H9 (cell line): Measurements from ENCODE around the gene SMIM34. TPM values are rescaled to one million over a fixed set of nuclear protein-coding genes. Genes with fewer than 3 reads are reported as not detected.
"Not testable (repeated sequence)": the region's sequence is repeated elsewhere in the genome, so short reads cannot be mapped to it uniquely, and the experiment has no call there.

Source experiments
- DNase-seq: peaks from one replicate; pipeline ENCODE4 v3.0.0-alpha.2; 2017
- H2AFZ ChIP-seq: one replicate; pipeline ENCODE4 v1.6.1; 2013; ENCODE audit warnings: mild to moderate bottlenecking, low read length, control low read depth, moderate library complexity
- H2AK5ac ChIP-seq: 2 replicates; pipeline ENCODE4 v1.6.1; 2013; ENCODE audit warnings: low read length, control low read depth, mixed read lengths; ENCODE audit not compliant: insufficient read length
- H2BK120ac ChIP-seq: one replicate; pipeline ENCODE4 v1.6.1; 2013; ENCODE audit warnings: low read depth, mild to moderate bottlenecking, low read length, control low read depth, inconsistent platforms; ENCODE audit not compliant: poor library complexity, severe bottlenecking
- H2BK12ac ChIP-seq: 2 replicates; pipeline ENCODE4 v1.6.1; 2013; ENCODE audit warnings: low read length, control low read depth, mixed read lengths, low read depth; ENCODE audit not compliant: insufficient read length
- H2BK15ac ChIP-seq: 2 replicates; pipeline ENCODE4 v1.6.1; 2013; ENCODE audit warnings: low read depth, low read length, control low read depth
- H2BK20ac ChIP-seq: one replicate; pipeline ENCODE4 v1.6.1; 2013; ENCODE audit warnings: low read depth, mild to moderate bottlenecking, low read length, control low read depth, inconsistent platforms; ENCODE audit not compliant: poor library complexity, severe bottlenecking
- H2BK5ac ChIP-seq: 2 replicates; pipeline ENCODE4 v1.6.1; 2013; ENCODE audit warnings: low read length, control low read depth, mixed read lengths; ENCODE audit not compliant: insufficient read length
- H3K14ac ChIP-seq: 2 replicates; pipeline ENCODE4 v1.6.1; 2013; ENCODE audit warnings: low read length, control low read depth; ENCODE audit not compliant: insufficient read depth
- H3K18ac ChIP-seq: 2 replicates; pipeline ENCODE4 v1.6.1; 2013; ENCODE audit warnings: low read depth, mild to moderate bottlenecking, mixed read lengths, low read length, control low read depth; ENCODE audit not compliant: insufficient read length
- H3K23ac ChIP-seq: 2 replicates; pipeline ENCODE4 v1.6.1; 2013; ENCODE audit warnings: low read length, control low read depth, mixed read lengths, low read depth; ENCODE audit not compliant: insufficient read length
- H3K23me2 ChIP-seq: 2 replicates; pipeline ENCODE4 v1.6.1; 2013; ENCODE audit warnings: low read depth, mild to moderate bottlenecking, mixed read lengths, low read length, control low read depth; ENCODE audit not compliant: insufficient read length, poor library complexity, severe bottlenecking
- H3K27ac ChIP-seq: 2 replicates; pipeline ENCODE4 v1.5.1; 2013; ENCODE audit warnings: low read length, control low read depth, mixed read lengths, low read depth; ENCODE audit not compliant: insufficient read length
- H3K27me3 ChIP-seq: 2 replicates; pipeline ENCODE4 v1.6.1; 2013; ENCODE audit warnings: low read length, control low read depth, inconsistent platforms; ENCODE audit not compliant: insufficient read depth
- H3K4ac ChIP-seq: 2 replicates; pipeline ENCODE4 v1.6.1; 2013; ENCODE audit warnings: low read depth, mild to moderate bottlenecking, control low read depth, inconsistent platforms, low read length, moderate library complexity
- H3K4me1 ChIP-seq: 2 replicates; pipeline ENCODE4 v1.6.1; 2013; ENCODE audit warnings: low read length, control low read depth, inconsistent platforms; ENCODE audit not compliant: insufficient read depth
- H3K4me2 ChIP-seq: 2 replicates; pipeline ENCODE4 v1.6.1; 2013; ENCODE audit warnings: low read length, control low read depth, mixed read lengths; ENCODE audit not compliant: insufficient read length, insufficient read depth
- H3K56ac ChIP-seq: 2 replicates; pipeline ENCODE4 v1.6.1; 2013; ENCODE audit warnings: low read depth, mild to moderate bottlenecking, mixed read lengths, low read length, control low read depth; ENCODE audit not compliant: insufficient read length
- H3K79me1 ChIP-seq: 2 replicates; pipeline ENCODE4 v1.6.1; 2013; ENCODE audit warnings: low read depth, mild to moderate bottlenecking, moderate library complexity, low read length, control low read depth, inconsistent platforms; ENCODE audit not compliant: insufficient read depth, poor library complexity, severe bottlenecking
- H3K79me2 ChIP-seq: 2 replicates; pipeline ENCODE4 v1.6.1; 2013; ENCODE audit warnings: low read length, control low read depth, inconsistent platforms; ENCODE audit not compliant: insufficient read depth
- H3K9ac ChIP-seq: 2 replicates; pipeline ENCODE4 v1.6.1; 2013; ENCODE audit warnings: low read length, control low read depth, mixed read lengths; ENCODE audit not compliant: insufficient read length; ENCODE audit errors: extremely low read depth
- H3K9me3 ChIP-seq: one replicate; pipeline ENCODE4 v1.6.1; 2013; ENCODE audit warnings: low read depth, low read length, inconsistent platforms; ENCODE audit not compliant: control insufficient read depth
- H3T11ph ChIP-seq: one replicate; pipeline ENCODE4 v1.6.1; 2013; ENCODE audit warnings: mild to moderate bottlenecking, low read length, control low read depth, inconsistent platforms
- H4K20me1 ChIP-seq: one replicate; pipeline ENCODE4 v1.6.1; 2013; ENCODE audit not compliant: control insufficient read depth, insufficient read length, insufficient read depth
- H4K5ac ChIP-seq: 2 replicates; pipeline ENCODE4 v1.6.1; 2013; ENCODE audit warnings: low read depth, mild to moderate bottlenecking, mixed read lengths, low read length, control low read depth; ENCODE audit not compliant: insufficient read length
- H4K8ac ChIP-seq: replicated peaks from 2 replicates; pipeline ENCODE4 v1.6.1; 2013; ENCODE audit warnings: low read length, control low read depth, mixed read lengths, low read depth; ENCODE audit not compliant: insufficient read length
- H4K91ac ChIP-seq: 2 replicates; pipeline ENCODE4 v1.6.1; 2013; ENCODE audit warnings: low read depth, mild to moderate bottlenecking, moderate library complexity, mixed read lengths, low read length, control low read depth; ENCODE audit not compliant: insufficient read length
- H3K27ac Mint-ChIP-seq, 3 experiments: 2 replicates in 2 of 3; 3 replicates in 1 of 3; pipeline ENCODE4 v1.8.0; 2020 to 2021; ENCODE audit warnings: mixed read lengths in 3 of 3, mild to moderate bottlenecking in 1 of 3, moderate library complexity in 1 of 3
- H3K27me3 Mint-ChIP-seq: 2 replicates; pipeline ENCODE4 v1.8.0; 2021; ENCODE audit warnings: low read depth, mild to moderate bottlenecking, moderate library complexity, mixed read lengths
- H3K36me3 Mint-ChIP-seq, 3 experiments: 2 replicates in 2 of 3; 3 replicates in 1 of 3; pipeline ENCODE4 v1.8.0; 2020 to 2021; ENCODE audit warnings: low read depth in 3 of 3, mixed read lengths in 3 of 3; ENCODE audit not compliant: insufficient read depth in 1 of 3
- H3K4me1 Mint-ChIP-seq, 2 experiments: 2 replicates each; pipeline ENCODE4 v1.8.0; 2020; ENCODE audit warnings: mixed read lengths in 2 of 2
- H3K4me3 Mint-ChIP-seq, 2 experiments: 2 replicates in 1 of 2; 3 replicates in 1 of 2; pipeline ENCODE4 v1.8.0; 2020 to 2021; ENCODE audit warnings: mild to moderate bottlenecking in 2 of 2, mixed read lengths in 2 of 2, moderate library complexity in 1 of 2
- H3K9me3 Mint-ChIP-seq, 2 experiments: 2 replicates in 1 of 2; 3 replicates in 1 of 2; pipeline ENCODE4 v1.8.0; 2020; ENCODE audit warnings: mild to moderate bottlenecking in 2 of 2, mixed read lengths in 2 of 2, moderate library complexity in 1 of 2
- WGBS: extraction: QIAGEN DNeasy Blood & Tissue Kit; methylation state at CpG from one replicate; pipeline ENCODE4 v1.1.7; 2013; ENCODE audit warnings: missing lambda C conversion rate, low lambda C conversion rate, mixed read lengths; ENCODE audit not compliant: insufficient read length; ENCODE audit errors: extremely low coverage; 5-methylcytosine and 5-hydroxymethylcytosine counted together
- total RNA-seq: library from RNA; stranded (reverse); gene quantifications from 2 replicates; pipeline ENCODE4 v1.2.1, GENCODE V29; 2021

The SMIM34 gene
- total RNA-seq, 1 experiment from 2014 or later: not detected

GRCh38 chr21:34406102-34406501 lies 17.6 kb downstream of the SMIM34 start:
- H3K23me2 ChIP-seq, H4K91ac ChIP-seq, H3K18ac ChIP-seq, H3T11ph ChIP-seq, DNase-seq, H3K79me2 ChIP-seq, H3K4me3 Mint-ChIP-seq, H3K9me3 ChIP-seq, H2BK120ac ChIP-seq, H3K14ac ChIP-seq, H3K27ac ChIP-seq, H4K5ac ChIP-seq, H2BK12ac ChIP-seq, H3K56ac ChIP-seq, H3K79me1 ChIP-seq, H3K36me3 Mint-ChIP-seq, H3K4me1 ChIP-seq, H2AK5ac ChIP-seq, H3K9me3 Mint-ChIP-seq, H2BK5ac ChIP-seq, H3K27me3 Mint-ChIP-seq, H3K27ac Mint-ChIP-seq, H3K4ac ChIP-seq, H2AFZ ChIP-seq, H4K20me1 ChIP-seq, H3K9ac ChIP-seq, H2BK15ac ChIP-seq, H4K8ac ChIP-seq, H3K4me2 ChIP-seq, H2BK20ac ChIP-seq, H3K4me1 Mint-ChIP-seq, H3K27me3 ChIP-seq, H3K23ac ChIP-seq: not testable (repeated sequence)
- no CpG with 5 or more reads among the region's 6 CpGs for WGBS

- not testable (repeated sequence) for H3K4ac ChIP-seq, H3K4me2 ChIP-seq, H3K4me1 Mint-ChIP-seq, H4K8ac ChIP-seq, H3K9me3 ChIP-seq, H3K4me3 Mint-ChIP-seq, H3K27me3 Mint-ChIP-seq, H4K20me1 ChIP-seq, H2BK120ac ChIP-seq, H3K36me3 Mint-ChIP-seq, H2AFZ ChIP-seq, H4K5ac ChIP-seq, H3K79me2 ChIP-seq, H3K23me2 ChIP-seq, H3K27ac Mint-ChIP-seq, H2BK12ac ChIP-seq, H3K79me1 ChIP-seq, H2BK15ac ChIP-seq, H2AK5ac ChIP-seq, DNase-seq, H3K18ac ChIP-seq, H3K56ac ChIP-seq, H3K14ac ChIP-seq, H3K9me3 Mint-ChIP-seq, H4K91ac ChIP-seq, H3K27me3 ChIP-seq, H3T11ph ChIP-seq, H2BK5ac ChIP-seq, H3K4me1 ChIP-seq, H3K9ac ChIP-seq, H2BK20ac ChIP-seq, H3K23ac ChIP-seq, H3K27ac ChIP-seq
- no CpG with 5 or more reads among the region's 2 CpGs for WGBS
Measured at GRCh38 chr21:34405686-34406085, 18.1 kb downstream of the SMIM34 start.
